GM23338 (cell line): ENCODE data around the gene POLDIP3. TPM values are rescaled to one million over a fixed set of nuclear protein-coding genes. Genes with fewer than 3 reads are reported as not detected.

Experiments used
- ATAC-seq: fragments of 200-7000 bp; cut with Tn5 transposase; 3 replicates; pipeline ENCODE4 v1.9.1; 2020
- DNase-seq: peaks from one replicate; pipeline ENCODE4 v3.0.0-alpha.2; 2015; ENCODE audit warnings: low spot score
- H2AFZ ChIP-seq: fragments of 200-600 bp; sonication (generic); 2 replicates; pipeline ENCODE4 v1.8.0; 2016; ENCODE audit warnings: antibody characterized with exemption, mild to moderate bottlenecking, moderate library complexity
- H3F3A ChIP-seq: fragments of 200-600 bp; sonication (generic); replicated peaks from 2 replicates; pipeline ENCODE4 v1.8.0; 2017; ENCODE audit warnings: antibody characterized with exemption, mixed run types, low read depth
- H3K27ac ChIP-seq: fragments of 200-600 bp; sonication (generic); 2 replicates; pipeline ENCODE4 v1.6.1; 2016; ENCODE audit warnings: low read depth
- H3K27me3 ChIP-seq: fragments of 200-600 bp; sonication (generic); 2 replicates; pipeline ENCODE4 v1.8.0; 2016; ENCODE audit warnings: mild to moderate bottlenecking, mixed run types, moderate library complexity; ENCODE audit not compliant: insufficient read depth
- H3K36me3 ChIP-seq: fragments of 200-600 bp; sonication (generic); 2 replicates; pipeline ENCODE4 v1.8.0; 2016; ENCODE audit warnings: mild to moderate bottlenecking; ENCODE audit not compliant: insufficient read depth
- H3K4me1 ChIP-seq: fragments of 200-600 bp; sonication (generic); 2 replicates; pipeline ENCODE4 v1.8.0; 2016; ENCODE audit warnings: mild to moderate bottlenecking, moderate library complexity; ENCODE audit not compliant: insufficient read depth
- H3K4me2 ChIP-seq: fragments of 200-600 bp; sonication (generic); 2 replicates; pipeline ENCODE4 v1.7.1; 2017; ENCODE audit warnings: mixed run types
- H3K4me3 ChIP-seq: fragments of 200-600 bp; sonication (generic); 2 replicates; pipeline ENCODE4 v1.6.1; 2016; ENCODE audit warnings: mixed run types
- H3K79me2 ChIP-seq: fragments of 200-600 bp; sonication (generic); replicated peaks from 2 replicates; pipeline ENCODE4 v1.8.0; 2017; ENCODE audit warnings: mild to moderate bottlenecking; ENCODE audit not compliant: insufficient read depth
- H3K9me2 ChIP-seq: fragments of 200-600 bp; sonication (generic); 2 replicates; pipeline ENCODE4 v1.8.0; 2017; ENCODE audit not compliant: insufficient read depth
- H4K20me1 ChIP-seq: fragments of 200-600 bp; sonication (generic); replicated peaks from 2 replicates; pipeline ENCODE4 v1.8.0; 2017; ENCODE audit warnings: mild to moderate bottlenecking; ENCODE audit not compliant: insufficient read depth
- H3K27ac Mint-ChIP-seq: 2 replicates; pipeline ENCODE4 v1.8.0; 2020; ENCODE audit warnings: inconsistent platforms, mild to moderate bottlenecking, moderate library complexity, mixed read lengths
- H3K27me3 Mint-ChIP-seq: 3 replicates; pipeline ENCODE4 v1.8.0; 2022; ENCODE audit warnings: low read depth, mild to moderate bottlenecking, moderate library complexity, mixed read lengths, inconsistent platforms; ENCODE audit not compliant: insufficient read depth, poor library complexity
- H3K36me3 Mint-ChIP-seq: 3 replicates; pipeline ENCODE4 v1.8.0; 2021; ENCODE audit warnings: low read depth, mild to moderate bottlenecking, inconsistent platforms, moderate library complexity, mixed read lengths
- H3K4me1 Mint-ChIP-seq: 3 replicates; pipeline ENCODE4 v1.8.0; 2020; ENCODE audit warnings: mild to moderate bottlenecking, inconsistent platforms, mixed read lengths
- H3K4me3 Mint-ChIP-seq: 3 replicates; pipeline ENCODE4 v1.8.0; 2021; ENCODE audit warnings: moderate library complexity, mild to moderate bottlenecking, inconsistent platforms, mixed read lengths
- H3K9me3 Mint-ChIP-seq: 3 replicates; pipeline ENCODE4 v1.8.0; 2020; ENCODE audit warnings: moderate library complexity, mild to moderate bottlenecking, inconsistent platforms, mixed read lengths
- CREB1 ChIP-seq: fragments of 250-450 bp; sonication (Bioruptor Pico); IDR thresholded peaks from 2 replicates; pipeline ENCODE4 v1.5.0; 2020; ENCODE audit warnings: low read depth, mild to moderate bottlenecking, moderate library complexity
- CTCF ChIP-seq, 2 experiments: fragments of 200-600 bp in 1 of 2; sonication (generic) in 1 of 2; conservative IDR thresholded peaks; 2 replicates each; pipeline versions ENCODE4 v1.5.1 to v1.6.1; 2016 to 2017; ENCODE audit warnings: antibody characterized with exemption in 2 of 2, low read depth in 2 of 2, mild to moderate bottlenecking in 2 of 2, moderate library complexity in 1 of 2
- ETS1 ChIP-seq: IDR thresholded peaks from 2 replicates; pipeline ENCODE4 v1.6.1; 2016; ENCODE audit warnings: antibody characterized with exemption
- EZH2 ChIP-seq: fragments of 200-600 bp; sonication (generic); IDR thresholded peaks from one replicate; pipeline ENCODE4 v1.8.0; 2017; ENCODE audit warnings: antibody characterized with exemption, mild to moderate bottlenecking, low read depth; ENCODE audit not compliant: unreplicated experiment
- JUNB ChIP-seq: IDR thresholded peaks from one replicate; pipeline ENCODE4 v1.6.1; 2016; ENCODE audit warnings: antibody characterized with exemption; ENCODE audit not compliant: unreplicated experiment
- POLR2AphosphoS5 ChIP-seq: IDR thresholded peaks from 2 replicates; pipeline ENCODE4 v1.6.1; 2016; ENCODE audit warnings: antibody characterized with exemption, low read depth
- STAT1 ChIP-seq: IDR thresholded peaks from one replicate; pipeline ENCODE4 v1.6.1; 2016; ENCODE audit warnings: antibody characterized with exemption; ENCODE audit not compliant: unreplicated experiment
- ZNF114 ChIP-seq: fragments of 250-450 bp; sonication (Bioruptor Pico); IDR thresholded peaks from 2 replicates; pipeline ENCODE4 v1.5.0; 2020; ENCODE audit warnings: mild to moderate bottlenecking, moderate library complexity
- ZNF331 ChIP-seq: fragments of 250-450 bp; sonication (Bioruptor Pico); IDR thresholded peaks from 2 replicates; pipeline ENCODE4 v1.5.0; 2020; ENCODE audit warnings: low read depth, mild to moderate bottlenecking, moderate library complexity
- ZNF462 ChIP-seq: fragments of 250-450 bp; sonication (Bioruptor Pico); IDR thresholded peaks from 2 replicates; pipeline ENCODE4 v1.5.0; 2020; ENCODE audit warnings: mild to moderate bottlenecking, moderate library complexity
- polyA plus RNA-seq: library from polyadenylated mRNA; unstranded; fragments of >200 nt; fragmentation: Nextera tagmentation; extraction: Ambion mirVana; gene quantifications from 2 replicates; pipeline ENCODE4 v1.2.1, GENCODE V29; 2016
- total RNA-seq: library from RNA; depleted of rRNA; stranded (reverse); fragments of >200 nt; shearing (Covaris generic); gene quantifications from 2 replicates; pipeline ENCODE4 v1.2.3, GENCODE V29; 2014

Gene POLDIP3
- total and polyA plus RNA-seq, 2 experiments from 2014 or later: 38.2 to 54.3 TPM

- Histone ChIP-seq H3K79me2 (peaks cover 67% of the 10 kb centered on the region), H3K27ac (no peak overlapping the region), H4K20me1 (peaks cover 38% of the 10 kb centered on the region), H3K4me3 (no peak overlapping the region), H3K4me2 (no peak overlapping the region), H2AFZ (no peak overlapping the region), H3K27me3 (no peaks in the 10 kb centered on the region), H3F3A (peaks cover 5% of the 10 kb centered on the region), H3K9me2 (no peaks in the 10 kb centered on the region), H3K4me1 (peaks cover 15% of the 10 kb centered on the region; the same call in 1 of the 2 replicates), H3K36me3 (peaks cover 4% of the 10 kb centered on the region; the same call in 1 of the 2 replicates)
- H3K4me3 Mint-ChIP-seq: peak overlapping the region; percentile 92; the same call in 2 of the 3 replicates
- ATAC-seq: no peak
- H3K27me3 Mint-ChIP-seq: peaks cover 34% of the 10 kb centered on the region
- H3K36me3 Mint-ChIP-seq: peaks cover 56% of the 10 kb centered on the region
- DNase-seq: no peak
- no peak overlapping the region for H3K27ac Mint-ChIP-seq
- peaks cover 46% of the 10 kb centered on the region for H3K4me1 Mint-ChIP-seq
- peaks cover 5% of the 10 kb centered on the region; the same call in 2 of the 3 replicates for H3K9me3 Mint-ChIP-seq
- TF ChIP-seq STAT1: no peak
- no peak for TF ChIP-seq EZH2
Measured at GRCh38 chr22:42612336-42612735, 2.3 kb downstream of the POLDIP3 start.

- Histone ChIP-seq H3K4me2 (no peak overlapping the region), H3K27ac (no peak overlapping the region; the same call in 1 of the 2 replicates), H3K4me1 (peaks cover 15% of the 10 kb centered on the region; the same call in 1 of the 2 replicates), H3K36me3 (peaks cover 11% of the 10 kb centered on the region), H3K27me3 (no peaks in the 10 kb centered on the region), H3K79me2 (peaks cover 80% of the 10 kb centered on the region), H3K9me2 (no peaks in the 10 kb centered on the region), H4K20me1 (peaks cover 40% of the 10 kb centered on the region), H2AFZ (no peak overlapping the region), H3K4me3 (no peak overlapping the region), H3F3A (peaks cover 5% of the 10 kb centered on the region)
- Mint-ChIP-seq H3K4me3 (no peak overlapping the region), H3K27me3 (peaks cover 33% of the 10 kb centered on the region), H3K27ac (0 out of 2 replicates have a peak overlapping the region, but pooled peaks have one; percentile 5), H3K4me1 (peaks cover 44% of the 10 kb centered on the region), H3K36me3 (peaks cover 68% of the 10 kb centered on the region), H3K9me3 (peaks cover 8% of the 10 kb centered on the region; the same call in 2 of the 3 replicates)
- ATAC-seq (no peak), DNase-seq (no peak)
- TF ChIP-seq STAT1 (no peak), JUNB (no peak), CTCF (conservative IDR thresholded peaks at IDR 0.05; ENCODE audit: low read depth in 2 of 2) (no peak), ZNF331 (CRISPR knock-in tag) (no peak), POLR2AphosphoS5 (no peak), ZNF114 (CRISPR knock-in tag) (no peak), EZH2 (no peak), ZNF462 (CRISPR knock-in tag) (no peak), CREB1 (no peak), ETS1 (no peak)
Measured at GRCh38 chr22:42611051-42611450, 3.6 kb downstream of the POLDIP3 start.
